ENCODE results near the gene SMURF1.

The SMURF1 gene

GRCh38 chr7:99021941-99022560, 121.9 kb downstream of the SMURF1 start:
- DNase-seq: no peak

- no peak for DNase-seq
Measured at GRCh38 chr7:99020413-99020715, 123.5 kb downstream of the SMURF1 start.

- no peak for DNase-seq
Measured at GRCh38 chr7:99019523-99020412, 124.1 kb downstream of the SMURF1 start.

- no peak for DNase-seq
Measured at GRCh38 chr7:99016196-99016595, 127.7 kb downstream of the SMURF1 start.

- no peak for DNase-seq
Measured at GRCh38 chr7:99014113-99014985, 129.6 kb downstream of the SMURF1 start.

- DNase-seq: no peak
Measured at GRCh38 chr7:99013266-99014112, 130.4 kb downstream of the SMURF1 start.

- no peak for DNase-seq
Measured at GRCh38 chr7:99012722-99013121, 131.2 kb downstream of the SMURF1 start.

- no peak for DNase-seq
Measured at GRCh38 chr7:99011706-99012404, 132.1 kb downstream of the SMURF1 start.

- no peak for DNase-seq
Measured at GRCh38 chr7:99011341-99011705, 132.6 kb downstream of the SMURF1 start.

GRCh38 chr7:99010281-99010680, 133.6 kb downstream of the SMURF1 start:
- DNase-seq: no peak

GRCh38 chr7:99008921-99009530, 134.9 kb downstream of the SMURF1 start:
- DNase-seq: no peak

GRCh38 chr7:99008181-99008631, 135.7 kb downstream of the SMURF1 start:
- no peak for DNase-seq

- DNase-seq: no peak
Measured at GRCh38 chr7:99006739-99007424, 137.0 kb downstream of the SMURF1 start.

GRCh38 chr7:99005776-99006175, 138.1 kb downstream of the SMURF1 start:
- no peak for DNase-seq

- DNase-seq: no peak
Measured at GRCh38 chr7:99004781-99005500, 139.0 kb downstream of the SMURF1 start.

GRCh38 chr7:99004216-99004615, 139.7 kb downstream of the SMURF1 start:
- DNase-seq: no peak

- no peak for DNase-seq
Measured at GRCh38 chr7:99003419-99003818, 140.5 kb downstream of the SMURF1 start.

GRCh38 chr7:99002827-99003212, 141.1 kb downstream of the SMURF1 start:
- DNase-seq: no peak

GRCh38 chr7:99002148-99002826, 141.6 kb downstream of the SMURF1 start:
- DNase-seq: no peak
